IMR-90 (cell line): ENCODE results near the gene TRPM1.

Source experiments
- BHLHE40 ChIP-seq: fragments of 150-350 bp; IDR thresholded peaks from 2 replicates; pipeline ENCODE4 v1.6.1; 2016; ENCODE audit warnings: mild to moderate bottlenecking, low read depth, low read length
- MAFK ChIP-seq: IDR thresholded peaks from 2 replicates; pipeline ENCODE4 v1.6.1; 2012; ENCODE audit warnings: low read depth, low read length, improper control_type of control experiment
- POLR2A ChIP-seq: IDR thresholded peaks from 2 replicates; pipeline ENCODE4 v1.6.1; 2012; ENCODE audit warnings: mild to moderate bottlenecking, low read depth, low read length
- RAD21 ChIP-seq: IDR thresholded peaks from 2 replicates; pipeline ENCODE4 v1.6.1; 2012; ENCODE audit warnings: low read length, improper control_type of control experiment
- RCOR1 ChIP-seq: IDR thresholded peaks from 2 replicates; pipeline ENCODE4 v1.6.1; 2012; ENCODE audit warnings: mild to moderate bottlenecking, low read length, improper control_type of control experiment; ENCODE audit not compliant: insufficient replicate concordance
- RFX5 ChIP-seq: IDR thresholded peaks from 2 replicates; pipeline ENCODE4 v1.8.0; 2012; ENCODE audit warnings: low read depth, mild to moderate bottlenecking, low read length, moderate library complexity
- SMC3 ChIP-seq: fragments of 150-350 bp; IDR thresholded peaks from 2 replicates; pipeline ENCODE4 v1.6.1; 2016; ENCODE audit warnings: low read depth, mild to moderate bottlenecking, antibody characterized with exemption, low read length, moderate library complexity
- TF ChIP-seq, protein P1 (sequence below): conservative IDR thresholded peaks from 2 replicates; pipeline ENCODE4 v1.5.1; 2012; ENCODE audit warnings: mild to moderate bottlenecking, low read depth, low read length, improper control_type of control experiment
- TF ChIP-seq, protein P2 (sequence below): fragments of 150-350 bp; IDR thresholded peaks from 2 replicates; pipeline ENCODE4 v1.6.1; 2017; ENCODE audit warnings: mild to moderate bottlenecking, antibody characterized with exemption, low read length, low read depth

DNA sequence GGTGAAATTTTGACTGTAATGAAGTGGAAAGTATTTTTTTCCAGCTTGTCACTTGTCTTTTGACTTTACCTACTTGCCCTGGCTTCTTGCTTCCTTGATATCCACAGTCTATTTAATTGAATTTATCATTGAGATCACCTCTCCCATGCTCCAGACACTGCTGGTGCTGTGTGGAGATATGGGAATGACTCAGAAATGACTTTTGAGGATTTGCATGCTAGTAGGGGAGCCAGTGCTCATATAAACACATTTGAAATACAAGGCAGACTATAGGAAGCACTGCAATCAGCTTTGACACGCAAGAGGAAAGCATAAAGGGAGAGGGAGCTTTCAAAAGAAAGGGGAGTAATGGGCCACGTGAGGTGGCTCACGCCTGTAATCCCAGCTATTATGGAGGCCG, 7.3 kb upstream of the TRPM1 start:
- TF ChIP-seq, protein P1, sequence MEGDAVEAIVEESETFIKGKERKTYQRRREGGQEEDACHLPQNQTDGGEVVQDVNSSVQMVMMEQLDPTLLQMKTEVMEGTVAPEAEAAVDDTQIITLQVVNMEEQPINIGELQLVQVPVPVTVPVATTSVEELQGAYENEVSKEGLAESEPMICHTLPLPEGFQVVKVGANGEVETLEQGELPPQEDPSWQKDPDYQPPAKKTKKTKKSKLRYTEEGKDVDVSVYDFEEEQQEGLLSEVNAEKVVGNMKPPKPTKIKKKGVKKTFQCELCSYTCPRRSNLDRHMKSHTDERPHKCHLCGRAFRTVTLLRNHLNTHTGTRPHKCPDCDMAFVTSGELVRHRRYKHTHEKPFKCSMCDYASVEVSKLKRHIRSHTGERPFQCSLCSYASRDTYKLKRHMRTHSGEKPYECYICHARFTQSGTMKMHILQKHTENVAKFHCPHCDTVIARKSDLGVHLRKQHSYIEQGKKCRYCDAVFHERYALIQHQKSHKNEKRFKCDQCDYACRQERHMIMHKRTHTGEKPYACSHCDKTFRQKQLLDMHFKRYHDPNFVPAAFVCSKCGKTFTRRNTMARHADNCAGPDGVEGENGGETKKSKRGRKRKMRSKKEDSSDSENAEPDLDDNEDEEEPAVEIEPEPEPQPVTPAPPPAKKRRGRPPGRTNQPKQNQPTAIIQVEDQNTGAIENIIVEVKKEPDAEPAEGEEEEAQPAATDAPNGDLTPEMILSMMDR: no peak
- TF ChIP-seq POLR2A: no peak
- no peak for TF ChIP-seq RAD21
- TF ChIP-seq, protein P2, sequence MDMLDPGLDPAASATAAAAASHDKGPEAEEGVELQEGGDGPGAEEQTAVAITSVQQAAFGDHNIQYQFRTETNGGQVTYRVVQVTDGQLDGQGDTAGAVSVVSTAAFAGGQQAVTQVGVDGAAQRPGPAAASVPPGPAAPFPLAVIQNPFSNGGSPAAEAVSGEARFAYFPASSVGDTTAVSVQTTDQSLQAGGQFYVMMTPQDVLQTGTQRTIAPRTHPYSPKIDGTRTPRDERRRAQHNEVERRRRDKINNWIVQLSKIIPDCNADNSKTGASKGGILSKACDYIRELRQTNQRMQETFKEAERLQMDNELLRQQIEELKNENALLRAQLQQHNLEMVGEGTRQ: no peak
- no peak for TF ChIP-seq SMC3
- no peak for TF ChIP-seq RCOR1
- no peak for TF ChIP-seq MAFK
- no peak for TF ChIP-seq RFX5
- no peak for TF ChIP-seq BHLHE40
